NCI-H1092 treated with DMSO at 0.1 percent for 48 hours (cell line): ENCODE measurements around the gene DAP.

Experiments used
- DNase-seq: peaks from one replicate; lab custom pipeline; 2025; lab: John Stamatoyannopoulos, UW

Gene DAP

GRCh38 chr5:10671041-10672008 is 89.7 kb downstream of the DAP start:
- DNase-seq: no peak

DNA sequence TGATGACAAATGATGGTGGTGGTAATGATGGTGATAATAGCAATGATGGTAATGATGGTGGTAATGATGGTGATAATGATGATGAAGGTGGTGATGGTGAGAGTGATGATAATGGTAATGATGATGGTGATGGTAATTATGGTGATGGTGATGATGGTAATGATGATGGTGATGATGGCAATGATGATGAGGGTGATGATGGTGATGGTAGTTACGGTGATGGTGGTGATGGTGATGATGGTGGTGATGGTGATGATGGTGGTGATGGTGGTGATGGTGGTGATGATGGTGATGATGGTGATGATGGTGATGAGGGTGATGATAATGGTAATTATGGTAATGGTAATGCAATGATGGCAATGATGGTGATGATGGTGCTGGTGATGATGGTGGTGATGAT is 91.1 kb downstream of the DAP start:
- no peak for DNase-seq

GRCh38 chr5:10668697-10669096 is 92.3 kb downstream of the DAP start:
- DNase-seq: no peak

- no peak for DNase-seq
Observed at GRCh38 chr5:10667431-10668057, 93.5 kb downstream of the DAP start.

DNA sequence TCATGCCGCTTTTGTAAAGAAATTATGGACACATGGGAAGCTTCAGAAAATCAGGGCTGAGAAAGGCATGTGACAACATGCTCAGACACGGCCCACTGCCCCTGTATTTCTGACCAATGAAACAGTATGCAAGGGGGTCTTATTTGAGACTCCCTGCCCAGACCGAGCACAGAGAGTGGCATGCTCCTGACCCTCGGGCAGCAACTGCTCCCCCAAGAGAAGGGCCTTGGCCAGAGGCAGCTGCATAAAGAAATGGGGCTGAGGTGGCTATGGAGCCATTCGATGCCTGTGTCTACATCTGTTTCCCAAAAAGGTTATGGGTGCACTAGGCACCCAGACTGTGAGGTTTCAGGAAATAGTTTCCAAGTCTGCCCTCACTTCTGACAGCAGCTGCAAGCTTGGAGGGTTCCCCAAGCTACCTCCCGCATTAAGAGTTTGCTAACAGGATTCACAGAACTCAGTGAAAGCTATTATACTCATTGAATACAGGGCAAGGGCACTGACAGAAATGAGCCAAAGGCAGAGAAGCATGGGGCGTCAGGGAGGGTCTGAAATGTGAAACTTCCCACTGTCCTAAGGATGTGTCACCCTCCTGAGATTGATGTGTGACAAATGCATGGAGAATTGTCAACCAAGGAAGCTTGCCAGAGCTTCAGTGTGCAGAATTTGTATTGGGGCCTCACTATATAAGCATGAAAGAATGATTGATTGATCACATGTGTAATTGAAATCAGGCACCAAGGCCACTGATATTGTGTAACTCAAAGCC is 94.3 kb downstream of the DAP start:
- no peak for DNase-seq

DNA sequence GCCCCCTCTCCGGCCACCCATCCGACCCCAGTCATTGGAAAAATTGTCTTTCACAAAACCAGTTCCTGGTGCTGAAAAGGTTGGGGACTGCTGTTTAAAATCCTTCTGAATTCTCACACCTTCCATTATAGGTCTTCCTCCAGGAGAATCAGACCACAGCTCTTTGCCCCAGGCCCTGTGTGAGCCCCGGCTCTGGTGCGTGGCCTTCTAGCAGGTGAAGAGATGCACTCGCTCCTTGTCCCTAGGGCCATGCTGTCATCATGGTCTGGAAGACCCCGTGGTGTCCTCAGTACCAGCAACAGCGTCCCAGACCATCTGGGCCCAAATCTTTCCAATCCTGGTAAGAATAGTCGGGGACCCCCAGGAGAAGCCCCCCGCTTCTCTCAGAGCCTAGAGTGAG is 95.2 kb downstream of the DAP start:
- no peak for DNase-seq

- peak; percentile 87 for DNase-seq
Observed at GRCh38 chr5:10664180-10664769, 96.8 kb downstream of the DAP start.

GRCh38 chr5:10663489-10664179 is 97.4 kb downstream of the DAP start:
- peak; percentile 84 for DNase-seq

DNA sequence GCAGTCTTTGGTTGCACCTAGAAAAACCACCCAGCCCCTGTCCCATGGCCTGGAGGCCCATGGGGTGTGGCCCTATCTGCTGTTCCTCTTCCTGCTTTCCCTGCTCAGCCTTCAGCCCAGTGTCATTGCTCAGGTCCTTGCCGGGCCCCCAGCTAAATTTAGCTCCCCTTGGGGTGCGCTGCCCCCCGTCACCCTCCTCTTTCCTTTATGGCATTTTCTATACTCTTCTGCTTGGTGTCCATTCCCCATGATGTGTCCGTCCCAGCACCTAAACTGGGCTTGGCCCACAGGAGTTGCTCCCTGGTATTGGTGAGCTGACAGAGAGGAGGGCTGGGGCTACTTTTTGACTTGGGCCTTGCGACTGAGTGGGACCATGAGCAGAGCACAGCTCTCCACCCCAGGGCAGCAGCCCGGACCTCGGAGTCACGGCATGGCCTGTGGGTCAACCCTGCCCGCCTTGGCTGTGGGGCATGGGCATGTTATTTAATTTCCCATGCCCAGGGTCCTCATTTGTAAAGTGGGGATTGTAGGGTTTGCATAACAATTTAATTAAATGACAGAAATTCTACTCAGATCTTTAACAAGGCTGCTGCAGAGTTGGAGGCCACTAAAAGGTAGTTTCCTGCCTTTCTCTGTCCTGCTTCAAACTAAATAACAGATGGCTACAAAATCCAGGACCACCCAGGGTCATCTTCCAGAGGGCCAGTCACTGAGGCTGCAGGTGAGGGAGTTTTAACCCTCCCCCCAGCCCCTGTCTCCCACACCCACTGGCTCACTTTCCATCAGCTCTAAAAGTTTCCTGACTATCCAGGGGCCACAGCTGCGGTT is 98.2 kb downstream of the DAP start:
- no peak for DNase-seq

- DNase-seq: no peak
Observed at GRCh38 chr5:10662083-10662482, 99.0 kb downstream of the DAP start.

DNA sequence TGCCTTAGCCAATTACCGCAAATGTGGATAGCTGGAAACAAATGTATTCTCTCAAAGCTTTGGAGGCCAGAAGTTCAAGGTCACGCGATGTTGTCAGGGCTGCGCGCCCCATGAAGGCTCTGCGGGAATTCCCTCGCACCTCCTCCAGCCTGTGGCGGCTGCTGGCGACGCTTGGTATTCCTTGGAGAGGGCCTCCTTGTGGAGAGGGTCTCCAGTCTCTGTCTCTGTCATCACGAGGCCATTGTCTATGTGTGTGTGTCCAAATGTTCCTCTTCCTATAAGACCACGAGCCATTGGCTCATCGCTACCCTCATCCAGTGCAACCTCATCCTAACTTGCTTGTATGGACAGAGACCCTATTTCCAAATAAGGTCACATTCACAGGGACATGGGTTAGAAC is 99.6 kb downstream of the DAP start:
- DNase-seq: no peak

- no peak for DNase-seq
Observed at GRCh38 chr5:10660720-10661387, 100.2 kb downstream of the DAP start.

DNA sequence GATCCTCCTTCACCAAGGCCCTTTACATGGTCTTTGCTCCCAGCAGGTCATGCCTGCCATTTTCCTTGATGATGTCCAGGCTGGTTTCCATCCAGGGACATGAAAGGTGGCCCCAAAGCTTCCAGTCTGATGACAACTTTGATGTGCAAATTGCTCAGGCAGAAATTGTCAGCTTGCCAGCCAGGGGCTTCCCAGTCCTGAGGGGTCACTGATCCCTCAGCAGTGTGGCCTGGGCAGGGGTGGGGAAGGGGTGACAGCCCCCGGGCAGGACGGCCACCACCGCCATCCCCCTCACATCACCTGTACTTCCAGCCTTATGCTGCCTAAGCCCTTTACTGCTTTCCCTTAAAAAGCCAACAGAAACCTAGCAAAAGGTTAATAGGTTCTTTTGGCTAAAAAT is 100.9 kb downstream of the DAP start:
- no peak for DNase-seq

- no peak for DNase-seq
Observed at GRCh38 chr5:10658265-10658664, 102.8 kb downstream of the DAP start.

- no peak for DNase-seq
Observed at GRCh38 chr5:10655972-10656830, 104.8 kb downstream of the DAP start.

DNA sequence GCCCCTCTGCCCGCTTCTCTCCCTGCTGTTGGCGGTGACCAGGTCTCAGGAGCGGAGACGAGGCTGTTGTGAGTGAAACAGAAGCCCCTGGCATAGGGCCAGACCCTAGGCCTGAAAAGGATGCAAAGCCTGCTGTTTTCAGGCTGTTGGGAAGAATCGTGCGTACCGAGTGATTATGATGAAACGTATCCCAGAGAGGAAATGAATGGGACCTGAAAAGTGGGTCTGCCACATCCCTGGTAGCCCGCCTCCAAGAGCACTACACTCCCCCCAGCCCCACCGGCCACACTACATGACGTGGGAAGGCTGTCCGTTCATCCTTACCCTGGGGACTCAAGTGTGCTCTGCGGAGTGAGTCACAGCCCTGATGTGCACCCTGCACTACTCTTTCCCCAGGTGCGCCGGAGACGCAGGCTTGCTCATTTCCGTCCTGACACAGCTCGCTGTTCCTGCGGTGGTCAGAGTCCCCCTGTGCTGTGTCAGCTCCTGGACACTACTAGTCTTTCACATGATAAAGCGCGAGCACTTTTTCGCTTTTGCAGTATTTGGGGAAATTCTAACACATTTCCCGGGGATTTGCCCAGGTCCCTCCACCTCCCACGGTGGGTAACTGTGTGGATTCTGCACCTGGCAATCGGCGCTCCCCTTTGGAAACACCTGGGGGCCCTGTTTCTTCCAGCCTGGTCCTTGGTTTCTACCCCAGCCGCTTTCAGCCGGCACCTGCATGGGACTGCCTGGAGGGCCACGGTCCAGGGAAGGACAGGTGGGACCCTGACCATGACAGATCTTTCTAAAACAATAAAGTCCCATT is 105.7 kb downstream of the DAP start:
- peak; percentile 16 for DNase-seq

DNA sequence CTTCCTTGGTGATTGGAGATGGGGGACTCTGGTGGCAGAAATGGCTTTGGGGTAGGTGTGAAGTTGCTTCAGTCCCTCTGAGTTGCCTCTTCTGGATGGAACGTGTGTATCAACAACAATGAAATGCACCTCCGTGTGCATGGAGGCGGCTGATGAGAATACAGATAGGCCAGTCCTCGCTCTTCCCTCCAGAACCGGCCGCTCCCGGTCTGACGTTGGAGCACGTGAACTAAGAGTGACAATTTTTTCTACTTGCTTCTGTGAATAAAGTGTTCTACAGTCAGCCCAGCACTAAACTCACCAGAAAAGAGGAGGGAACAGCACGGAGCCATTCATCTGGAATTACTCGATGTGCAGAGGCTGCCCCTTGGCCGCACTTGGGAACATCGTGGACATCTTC is 106.5 kb downstream of the DAP start:
- DNase-seq: no peak

DNA sequence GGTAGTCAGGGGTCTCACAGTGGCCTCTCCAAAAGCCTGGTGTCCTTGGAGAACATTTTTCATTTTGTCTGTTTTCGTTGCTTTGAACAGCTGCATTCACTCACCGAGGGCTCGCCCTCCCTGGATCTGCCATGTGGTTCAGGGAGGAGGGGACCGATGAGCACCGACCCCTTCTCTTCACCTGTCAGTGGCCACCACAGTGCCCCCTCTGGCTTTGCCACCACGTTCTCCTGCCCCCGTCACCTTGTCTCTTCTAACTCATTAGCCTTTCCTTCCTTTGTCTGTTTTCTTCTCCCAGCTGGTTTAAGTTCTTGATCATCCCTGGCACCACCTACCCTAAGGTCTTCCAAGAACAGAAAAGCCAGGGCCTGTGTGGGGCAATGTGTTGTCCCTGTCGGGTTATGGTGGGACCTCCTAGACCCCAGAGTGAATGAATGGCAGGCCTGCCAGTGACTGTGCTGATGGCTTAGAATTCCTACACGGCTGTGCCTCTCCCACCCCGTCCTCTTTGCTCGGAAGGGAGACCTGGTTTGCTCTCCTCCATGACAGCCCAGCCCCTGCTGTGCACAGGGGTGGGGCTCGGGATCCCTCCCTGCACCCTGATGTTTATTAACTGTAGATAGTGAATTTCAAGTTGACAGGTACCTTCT is 107.2 kb downstream of the DAP start:
- DNase-seq: no peak
